PC-3 (cell line): Measurements from ENCODE around the gene SMOC2. TPM values are rescaled to one million over a fixed set of nuclear protein-coding genes. Genes with fewer than 3 reads are reported as not detected.

Experiments
- ATAC-seq: fragments of 200-7000 bp; cut with Tn5 transposase; 2 replicates; pipeline ENCODE4 v1.9.1; 2020; ENCODE audit warnings: mild to moderate bottlenecking, moderate library complexity
- BruUV-seq: library from RNA; stranded (reverse); fragments of 400-500 nt; replicated peaks from 2 replicates; lab custom pipeline; 2021; lab: Mats Ljungman, UMichigan
- CTCF ChIA-PET: fragments of 300-600 bp; sonication (Branson Sonifier 250); formaldehyde crosslinking; loops from one replicate; lab custom pipeline; 2022; ENCODE audit warnings: antibody characterized with exemption; lab: Charles Lee
- POLR2A ChIA-PET: fragments of 300-600 bp; sonication (Branson Sonifier 250); formaldehyde crosslinking; loops from one replicate; lab custom pipeline; 2022; ENCODE audit warnings: antibody characterized with exemption; ENCODE audit not compliant: unreplicated experiment; lab: Charles Lee
- DNase-seq: peaks from one replicate; pipeline ENCODE4 v3.0.0-alpha.2; 2015
- H2AFZ ChIP-seq: fragments of 300-600 bp; sonication (generic); 2 replicates; pipeline ENCODE4 v1.6.0; 2016; ENCODE audit warnings: antibody characterized with exemption, low read length
- H3F3A ChIP-seq: fragments of 300-600 bp; sonication (generic); one replicate; pipeline ENCODE4 v1.6.0; 2017; ENCODE audit warnings: antibody characterized with exemption, low read length, control low read depth, mild to moderate bottlenecking; ENCODE audit not compliant: unreplicated experiment
- H3K27ac ChIP-seq: fragments of 300-600 bp; sonication (generic); 2 replicates; pipeline ENCODE4 v1.5.1; 2016; ENCODE audit warnings: mild to moderate bottlenecking, low read length
- H3K27me3 ChIP-seq: fragments of 300-600 bp; sonication (generic); 2 replicates; pipeline ENCODE4 v1.6.1; 2016; ENCODE audit warnings: low read length, mixed read lengths
- H3K36me3 ChIP-seq: fragments of 300-600 bp; sonication (generic); 2 replicates; pipeline ENCODE4 v1.6.1; 2016; ENCODE audit warnings: low read depth, mixed run types, low read length, mixed read lengths
- H3K4me1 ChIP-seq: fragments of 300-600 bp; sonication (generic); 2 replicates; pipeline ENCODE4 v1.5.1; 2016; ENCODE audit warnings: low read length; ENCODE audit not compliant: insufficient read depth
- H3K4me2 ChIP-seq: fragments of 300-600 bp; sonication (generic); 2 replicates; pipeline ENCODE4 v1.6.0; 2016; ENCODE audit warnings: low read length
- H3K4me3 ChIP-seq: fragments of 300-600 bp; sonication (generic); 2 replicates; pipeline ENCODE4 v1.5.1; 2016; ENCODE audit warnings: mild to moderate bottlenecking, low read length, mixed read lengths
- H3K79me2 ChIP-seq: fragments of 300-600 bp; sonication (generic); 2 replicates; pipeline ENCODE4 v1.6.1; 2017; ENCODE audit warnings: low read length, mixed read lengths
- H3K9ac ChIP-seq: fragments of 300-600 bp; sonication (generic); 2 replicates; pipeline ENCODE4 v1.6.0; 2016; ENCODE audit warnings: mild to moderate bottlenecking, low read length
- H3K9me2 ChIP-seq: fragments of 300-600 bp; sonication (generic); replicated peaks from 2 replicates; pipeline ENCODE4 v1.6.1; 2016; ENCODE audit warnings: mixed run types, low read length, mixed read lengths
- H3K9me3 ChIP-seq: fragments of 300-600 bp; sonication (generic); 2 replicates; pipeline ENCODE4 v1.6.1; 2016; ENCODE audit warnings: low read length, mixed read lengths
- H4K20me1 ChIP-seq: fragments of 300-600 bp; sonication (generic); 2 replicates; pipeline ENCODE4 v1.6.1; 2016; ENCODE audit warnings: low read length, mixed read lengths
- EZH2 ChIP-seq: fragments of 300-600 bp; sonication (generic); IDR thresholded peaks from one replicate; pipeline ENCODE4 v1.6.1; 2017; ENCODE audit warnings: antibody characterized with exemption, mild to moderate bottlenecking, low read length; ENCODE audit not compliant: unreplicated experiment
- EZH2phosphoT487 ChIP-seq: fragments of 300-600 bp; sonication (generic); IDR thresholded peaks from 2 replicates; pipeline ENCODE4 v1.6.1; 2018; ENCODE audit warnings: mild to moderate bottlenecking, antibody characterized with exemption, low read length, borderline replicate concordance
- intact Hi-C: fragments of 100-400 bp; cut with micrococcal nuclease; formaldehyde crosslinking; loops from 2 replicates; pipeline ENCODE4 v1.9.0; 2023
- total RNA-seq: library from RNA; depleted of rRNA; stranded (reverse); fragments of >200 nt; gene quantifications from 2 replicates; pipeline ENCODE4 v1.2.3, GENCODE V29; 2014
- TF ChIP-seq, protein P1 (sequence below): fragments of 300-600 bp; sonication (generic); conservative IDR thresholded peaks from 2 replicates; pipeline ENCODE4 v1.5.1; 2017; ENCODE audit warnings: antibody characterized with exemption, low read depth, mild to moderate bottlenecking, low read length

The SMOC2 gene
- total RNA-seq, 1 experiment from 2014 or later, result not detected

DNA sequence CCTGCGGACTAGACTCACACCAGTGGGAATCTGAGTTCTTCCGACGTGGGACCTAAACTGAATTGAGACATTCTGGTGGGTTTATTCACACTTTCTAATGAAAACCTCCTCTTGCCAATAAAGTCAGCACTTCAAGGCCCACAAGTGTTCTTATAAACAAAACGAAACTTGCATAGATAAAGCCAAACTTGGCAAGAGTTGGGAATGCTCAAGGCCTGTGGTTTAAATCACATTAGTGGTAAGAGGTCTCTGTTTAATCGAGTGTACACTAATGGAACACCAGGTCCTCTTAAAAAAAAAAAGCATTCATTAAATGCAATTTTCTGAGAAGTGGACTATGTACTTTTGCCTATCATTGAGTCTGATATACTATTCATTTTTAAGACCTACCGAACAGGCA is 143.3 kb downstream of the SMOC2 start:
- BruUV-seq, result no TSS peak
- no peak overlapping the region for H3K4me2 ChIP-seq
- no peak overlapping the region for H3K4me3 ChIP-seq
- ChIA-PET CTCF (no interaction called here), POLR2A (no interaction called here)
- H3K36me3 ChIP-seq, result no peaks in the 10 kb centered on the region
- no peak overlapping the region for H3K9ac ChIP-seq
- intact Hi-C loops, result no loop called here
- H3K9me3 ChIP-seq, result no peaks in the 10 kb centered on the region
- H3K27ac ChIP-seq, result no peak overlapping the region
- H3K4me1 ChIP-seq, result no peaks in the 10 kb centered on the region
- H4K20me1 ChIP-seq, result no peaks in the 10 kb centered on the region
- peaks cover 35% of the 10 kb centered on the region for H3K27me3 ChIP-seq
- H3K9me2 ChIP-seq, result no peaks in the 10 kb centered on the region
- ATAC-seq (no peak), DNase-seq (no peak)
- H3K79me2 ChIP-seq, result no peaks in the 10 kb centered on the region
- no peaks in the 10 kb centered on the region for H3F3A ChIP-seq
- TF ChIP-seq EZH2phosphoT487, result no peak
- TF ChIP-seq, protein P1, sequence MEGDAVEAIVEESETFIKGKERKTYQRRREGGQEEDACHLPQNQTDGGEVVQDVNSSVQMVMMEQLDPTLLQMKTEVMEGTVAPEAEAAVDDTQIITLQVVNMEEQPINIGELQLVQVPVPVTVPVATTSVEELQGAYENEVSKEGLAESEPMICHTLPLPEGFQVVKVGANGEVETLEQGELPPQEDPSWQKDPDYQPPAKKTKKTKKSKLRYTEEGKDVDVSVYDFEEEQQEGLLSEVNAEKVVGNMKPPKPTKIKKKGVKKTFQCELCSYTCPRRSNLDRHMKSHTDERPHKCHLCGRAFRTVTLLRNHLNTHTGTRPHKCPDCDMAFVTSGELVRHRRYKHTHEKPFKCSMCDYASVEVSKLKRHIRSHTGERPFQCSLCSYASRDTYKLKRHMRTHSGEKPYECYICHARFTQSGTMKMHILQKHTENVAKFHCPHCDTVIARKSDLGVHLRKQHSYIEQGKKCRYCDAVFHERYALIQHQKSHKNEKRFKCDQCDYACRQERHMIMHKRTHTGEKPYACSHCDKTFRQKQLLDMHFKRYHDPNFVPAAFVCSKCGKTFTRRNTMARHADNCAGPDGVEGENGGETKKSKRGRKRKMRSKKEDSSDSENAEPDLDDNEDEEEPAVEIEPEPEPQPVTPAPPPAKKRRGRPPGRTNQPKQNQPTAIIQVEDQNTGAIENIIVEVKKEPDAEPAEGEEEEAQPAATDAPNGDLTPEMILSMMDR, result no peak
- TF ChIP-seq EZH2, result no peak
- no peak overlapping the region for H2AFZ ChIP-seq

DNA sequence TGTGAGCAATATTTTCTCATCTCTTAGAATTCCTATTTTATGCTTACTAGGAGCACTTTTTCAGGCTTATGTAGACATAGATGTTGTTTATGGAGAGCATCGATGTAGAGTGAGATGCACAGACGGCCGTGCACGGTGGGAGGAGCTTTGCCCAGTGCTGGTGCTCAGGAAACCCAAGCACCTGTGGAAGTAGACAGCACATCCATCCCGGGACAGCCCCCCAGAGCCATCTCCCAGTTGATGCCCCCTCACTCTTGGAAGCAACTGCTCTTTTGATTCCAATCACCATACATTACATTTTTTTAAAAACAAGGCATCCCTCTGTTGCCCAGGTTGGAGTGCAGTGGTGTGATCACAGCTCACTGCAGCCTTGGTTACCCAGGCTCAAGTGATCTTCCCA is 143.7 kb downstream of the SMOC2 start:
- CTCF ChIA-PET, result no interaction called here
- H3K4me2 ChIP-seq, result no peak overlapping the region
- POLR2A ChIA-PET, result no interaction called here
- no peaks in the 10 kb centered on the region for H3K9me3 ChIP-seq
- no peaks in the 10 kb centered on the region for H3K9me2 ChIP-seq
- H4K20me1 ChIP-seq, result no peaks in the 10 kb centered on the region
- no peak overlapping the region for H2AFZ ChIP-seq
- H3K4me1 ChIP-seq, result no peaks in the 10 kb centered on the region
- intact Hi-C loops, result no loop called here
- TF ChIP-seq EZH2 (no peak), EZH2phosphoT487 (no peak)
- TF ChIP-seq, protein P1, result no peak
- no peaks in the 10 kb centered on the region for H3F3A ChIP-seq
- H3K4me3 ChIP-seq, result no peak overlapping the region
- H3K79me2 ChIP-seq, result no peaks in the 10 kb centered on the region
- no peak overlapping the region for H3K27ac ChIP-seq
- no TSS peak for BruUV-seq
- no peak overlapping the region for H3K9ac ChIP-seq
- H3K36me3 ChIP-seq, result no peaks in the 10 kb centered on the region
- peaks cover 31% of the 10 kb centered on the region for H3K27me3 ChIP-seq
- ATAC-seq, result no peak
- DNase-seq, result no peak

DNA sequence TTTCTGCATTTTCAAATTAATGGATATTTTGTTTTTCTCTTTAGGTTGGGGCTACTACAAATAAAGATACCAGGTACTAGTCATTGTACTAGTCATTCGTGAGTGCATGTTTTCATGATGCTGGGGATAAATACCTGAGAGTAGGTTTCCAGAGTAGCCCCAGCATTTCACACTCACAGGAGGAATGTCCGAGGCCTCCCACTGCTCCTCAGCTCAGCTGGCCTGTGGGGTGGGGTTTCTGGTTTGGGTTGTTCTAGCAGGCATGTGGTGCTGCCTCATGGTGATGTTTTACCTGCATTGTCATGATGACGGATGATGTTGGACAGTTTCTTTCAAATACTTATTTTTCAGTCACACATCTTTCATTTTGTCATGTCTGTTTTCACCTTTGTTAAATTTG is 144.5 kb downstream of the SMOC2 start:
- DNase-seq (no peak), ATAC-seq (no peak)
- CTCF ChIA-PET, result no interaction called here
- Histone ChIP-seq H3K9me3 (no peaks in the 10 kb centered on the region), H3K4me1 (no peaks in the 10 kb centered on the region), H3K36me3 (no peaks in the 10 kb centered on the region), H4K20me1 (no peaks in the 10 kb centered on the region), H2AFZ (no peak overlapping the region), H3K4me2 (no peak overlapping the region), H3K4me3 (no peak overlapping the region), H3K27me3 (peaks cover 30% of the 10 kb centered on the region), H3K9me2 (no peaks in the 10 kb centered on the region), H3F3A (no peaks in the 10 kb centered on the region), H3K79me2 (no peaks in the 10 kb centered on the region), H3K27ac (no peak overlapping the region), H3K9ac (no peak overlapping the region)
- POLR2A ChIA-PET, result interaction anchor here (0.7 kb wide), 1 partner anchor 754 kb away, joined by 5 read pairs; no protein-coding TSS in a partner anchor
- intact Hi-C loops, result no loop called here
- BruUV-seq, result no TSS peak
- no peak for TF ChIP-seq EZH2
- no peak for TF ChIP-seq EZH2phosphoT487
- TF ChIP-seq, protein P1, result no peak
